Measurements from ENCODE around the gene KCNK2. TPM values are rescaled to one million over a fixed set of nuclear protein-coding genes. Genes with fewer than 3 reads are reported as not detected.

KCNK2 gene
- total RNA-seq, 1 experiment from 2014 or later = 5.7 TPM

DNA sequence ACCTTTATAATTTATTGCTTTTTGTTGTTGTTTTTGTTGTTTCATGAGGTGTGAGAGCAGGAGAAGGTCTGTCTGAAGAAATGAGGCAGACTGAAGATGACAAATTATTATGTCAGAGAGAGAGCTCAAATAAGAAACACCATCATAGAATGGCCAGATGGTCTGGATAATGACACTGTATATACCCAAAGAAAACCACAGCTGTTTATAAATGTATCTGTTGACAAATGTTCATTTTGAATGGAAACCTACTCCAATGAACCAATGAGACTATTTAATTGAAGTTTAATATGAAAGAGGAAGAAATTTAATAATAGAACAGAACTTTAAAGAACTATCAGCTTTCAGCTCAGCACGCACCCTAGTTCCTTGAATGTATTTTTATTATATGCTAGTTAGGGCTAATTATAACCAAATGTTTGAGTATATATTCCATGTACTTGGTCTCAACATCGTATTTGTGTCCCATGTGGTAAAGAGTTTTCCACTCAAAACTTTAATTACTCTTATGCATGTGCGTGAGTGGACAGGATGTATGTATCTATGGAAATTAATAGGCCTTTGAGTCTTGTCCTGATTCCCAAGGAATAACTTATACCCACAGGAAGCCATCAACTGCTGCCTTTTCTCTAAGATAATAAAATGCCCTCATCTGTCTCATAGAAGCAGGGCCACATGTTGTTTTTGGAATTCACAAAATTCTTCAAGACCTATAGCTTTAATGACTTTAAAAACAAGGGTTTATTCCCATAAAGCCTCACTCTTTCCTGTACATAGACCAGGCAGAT, 202.7 kb downstream of the KCNK2 start:
- intact Hi-C loops (cut with micrococcal nuclease) = no loop called here
- Mint-ChIP-seq H3K36me3 (ENCODE audit: insufficient read depth, unreplicated experiment) (no peaks in the 10 kb centered on the region), H3K27me3 (ENCODE audit: insufficient read depth, unreplicated experiment) (no peaks in the 10 kb centered on the region), H3K9me3 (ENCODE audit: unreplicated experiment) (peaks cover 8% of the 10 kb centered on the region), H3K27ac (ENCODE audit: low read depth, unreplicated experiment) (no peak overlapping the region), H3K4me1 (ENCODE audit: insufficient read depth, unreplicated experiment) (peaks cover 11% of the 10 kb centered on the region), H3K4me3 (ENCODE audit: unreplicated experiment) (no peak overlapping the region)
- ChIA-PET CTCF (interaction anchor here (0.6 to 0.9 kb wide), 3 partner anchors 29 to 1030 kb away, joined by 3 read pairs; no protein-coding TSS in a partner anchor), POLR2A (interaction anchor here (0.7 kb wide), 1 partner anchor 45 kb away, joined by 3 read pairs; no protein-coding TSS in a partner anchor)
- DNase-seq (ENCODE audit: unreplicated experiment) = no peak
- TF ChIP-seq, protein P1, sequence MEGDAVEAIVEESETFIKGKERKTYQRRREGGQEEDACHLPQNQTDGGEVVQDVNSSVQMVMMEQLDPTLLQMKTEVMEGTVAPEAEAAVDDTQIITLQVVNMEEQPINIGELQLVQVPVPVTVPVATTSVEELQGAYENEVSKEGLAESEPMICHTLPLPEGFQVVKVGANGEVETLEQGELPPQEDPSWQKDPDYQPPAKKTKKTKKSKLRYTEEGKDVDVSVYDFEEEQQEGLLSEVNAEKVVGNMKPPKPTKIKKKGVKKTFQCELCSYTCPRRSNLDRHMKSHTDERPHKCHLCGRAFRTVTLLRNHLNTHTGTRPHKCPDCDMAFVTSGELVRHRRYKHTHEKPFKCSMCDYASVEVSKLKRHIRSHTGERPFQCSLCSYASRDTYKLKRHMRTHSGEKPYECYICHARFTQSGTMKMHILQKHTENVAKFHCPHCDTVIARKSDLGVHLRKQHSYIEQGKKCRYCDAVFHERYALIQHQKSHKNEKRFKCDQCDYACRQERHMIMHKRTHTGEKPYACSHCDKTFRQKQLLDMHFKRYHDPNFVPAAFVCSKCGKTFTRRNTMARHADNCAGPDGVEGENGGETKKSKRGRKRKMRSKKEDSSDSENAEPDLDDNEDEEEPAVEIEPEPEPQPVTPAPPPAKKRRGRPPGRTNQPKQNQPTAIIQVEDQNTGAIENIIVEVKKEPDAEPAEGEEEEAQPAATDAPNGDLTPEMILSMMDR (IDR thresholded peaks at IDR 0.05; ENCODE audit: unreplicated experiment) = no peak
- no TSS peak for BruUV-seq (replicated peaks)
